GM13976 (cell line): ENCODE results near the gene GRK6.

ENCODE experiments used
- DNase-seq: peaks from one replicate; pipeline ENCODE4 v3.0.0; 2012; ENCODE audit warnings: low spot score
- CTCF ChIP-seq: IDR thresholded peaks from 2 replicates; pipeline ENCODE4 v1.5.1; 2012; ENCODE audit warnings: borderline replicate concordance, mild to moderate bottlenecking; ENCODE audit not compliant: insufficient read depth; ENCODE audit errors: extremely low read depth, missing control alignments, control extremely low read depth
- in situ Hi-C: fragments of 300-500 bp; cut with MboI; formaldehyde crosslinking; loops from one replicate; pipeline ENCODE4 v1.12.0; 2022; ENCODE audit warnings: low sequenced_read_pairs, mixed read lengths, inconsistent platforms; ENCODE audit not compliant: unreplicated experiment

Gene GRK6

GRCh38 chr5:177440211-177440989, 13.9 kb downstream of the GRK6 start:
- in situ Hi-C loops, result no loop called here
- DNase-seq, result no peak
- no peak for TF ChIP-seq CTCF

GRCh38 chr5:177440990-177441780, 14.7 kb downstream of the GRK6 start:
- TF ChIP-seq CTCF, result no peak
- no peak for DNase-seq
- in situ Hi-C loops, result no loop called here

- DNase-seq, result no peak
- in situ Hi-C loops, result no loop called here
- TF ChIP-seq CTCF, result no peak
Observed at GRCh38 chr5:177442066-177442826, 15.8 kb downstream of the GRK6 start.

GRCh38 chr5:177443144-177443983, 16.9 kb downstream of the GRK6 start:
- in situ Hi-C loops, result no loop called here
- no peak for DNase-seq
- TF ChIP-seq CTCF, result no peak

- DNase-seq, result peak; percentile 67
- no peak for TF ChIP-seq CTCF
- in situ Hi-C loops, result no loop called here
Observed at GRCh38 chr5:177444106-177445051, 17.9 kb downstream of the GRK6 start.
